CD4-positive, alpha-beta T cell treated with Interleukin-2 at 100 ng/mL for 4 hours (primary cell): ENCODE data around the gene ZNF407.

ENCODE experiments used
- DNase-seq: peaks from one replicate; pipeline ENCODE4 v3.0.0-alpha.2; 2020; ENCODE audit warnings: low spot score

The ZNF407 gene

DNA sequence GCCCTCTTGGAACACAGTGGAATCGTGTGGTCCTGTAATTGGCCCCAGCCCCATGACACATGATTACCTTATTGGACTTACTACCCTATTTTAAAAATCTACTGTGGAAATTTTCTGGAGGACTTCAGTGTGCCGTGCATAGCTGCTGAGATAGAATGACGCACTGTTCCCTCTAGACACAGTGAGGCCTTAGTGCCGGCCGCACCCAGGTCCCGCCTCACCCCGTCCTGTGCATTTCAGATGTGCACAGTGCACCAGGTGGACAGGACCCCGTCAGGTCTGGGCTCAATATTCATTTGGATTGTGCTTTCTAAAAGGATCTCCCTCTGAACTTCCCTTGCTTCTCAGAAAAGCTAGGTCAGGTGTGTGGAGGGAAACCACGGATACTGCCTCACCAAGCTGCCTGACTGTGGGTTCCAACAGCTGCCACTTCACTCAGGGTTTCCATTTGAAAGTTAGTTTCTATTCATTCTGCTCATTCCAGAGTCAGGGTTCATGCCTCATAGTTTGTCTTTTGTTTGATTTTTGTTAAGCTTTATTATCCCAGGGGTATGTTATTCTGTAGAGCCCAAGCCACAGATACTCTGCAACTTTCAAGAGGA, 455.5 kb downstream of the ZNF407 start:
- no peak for DNase-seq

DNA sequence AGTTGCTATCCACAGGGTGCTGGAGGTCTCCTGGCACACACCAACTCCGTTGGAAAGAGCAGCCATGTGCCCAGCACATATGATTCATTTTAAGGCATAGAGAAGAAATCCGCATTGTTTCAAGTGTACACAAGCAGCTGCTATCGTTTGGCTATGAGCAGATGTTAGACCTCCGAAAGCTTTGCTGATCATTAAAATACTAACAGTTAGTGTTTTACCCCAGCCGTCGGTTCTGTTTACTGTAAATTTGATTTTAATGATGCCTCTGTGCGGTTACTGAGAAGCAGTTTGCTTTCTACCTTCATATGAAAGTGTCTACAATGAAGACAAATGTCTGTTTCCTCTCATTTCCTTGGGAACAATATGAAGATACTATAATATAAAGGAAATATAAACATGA, 456.4 kb downstream of the ZNF407 start:
- DNase-seq = no peak

DNA sequence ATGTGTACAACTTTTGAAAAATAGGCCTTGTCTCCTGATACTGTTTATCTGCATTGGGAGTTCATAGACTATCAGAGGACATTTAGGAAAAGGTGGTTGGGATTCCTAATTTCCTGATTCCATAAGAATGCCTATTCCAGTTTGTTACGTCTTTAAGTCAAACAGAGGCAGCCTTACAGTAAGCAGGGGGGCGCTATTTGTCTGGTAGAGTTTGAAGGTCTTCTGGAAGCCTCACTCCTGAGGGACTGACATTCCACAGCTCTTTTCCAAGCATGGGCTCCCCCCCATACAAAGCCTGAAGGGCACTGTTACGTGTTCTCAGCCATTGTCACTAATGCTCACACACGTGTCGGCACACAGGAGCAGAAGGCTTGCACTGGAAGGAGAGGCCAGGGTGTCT, 456.9 kb downstream of the ZNF407 start:
- no peak for DNase-seq

DNA sequence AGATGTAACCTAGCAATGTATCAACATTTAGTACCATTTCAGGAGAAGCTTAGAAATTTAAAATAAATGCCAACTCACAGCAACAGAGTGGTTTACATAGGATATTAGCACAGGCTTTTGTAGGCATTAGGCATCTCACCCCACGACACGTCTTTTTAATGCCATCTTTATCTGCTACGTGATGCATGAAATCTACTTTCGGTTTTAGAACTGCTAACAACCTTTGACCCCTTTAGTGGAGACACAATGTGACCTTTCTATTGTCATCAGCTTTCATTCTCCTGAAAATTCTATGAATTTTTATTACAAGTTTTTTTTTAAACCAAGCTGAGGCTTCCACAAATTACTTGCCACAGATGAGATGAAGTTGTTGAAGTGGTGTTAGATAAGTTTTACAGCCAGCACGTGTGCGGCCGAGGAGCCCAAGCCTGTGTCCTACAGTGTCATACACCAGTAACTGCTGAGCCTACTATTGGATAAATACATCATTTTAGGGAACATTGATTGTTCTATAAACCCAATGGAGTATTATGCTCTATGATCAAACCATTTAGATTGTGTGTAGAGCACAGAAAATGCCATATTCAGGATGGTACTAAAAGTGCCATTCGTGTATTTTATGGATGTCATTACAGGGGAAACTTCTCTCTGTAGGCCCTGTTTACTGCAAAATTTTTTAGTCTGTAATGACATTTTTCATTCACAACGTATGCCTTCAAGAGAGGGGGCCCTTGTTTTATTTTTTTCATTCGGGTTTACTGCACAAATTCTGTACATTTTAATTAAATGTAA, 459.7 kb downstream of the ZNF407 start:
- no peak for DNase-seq

DNA sequence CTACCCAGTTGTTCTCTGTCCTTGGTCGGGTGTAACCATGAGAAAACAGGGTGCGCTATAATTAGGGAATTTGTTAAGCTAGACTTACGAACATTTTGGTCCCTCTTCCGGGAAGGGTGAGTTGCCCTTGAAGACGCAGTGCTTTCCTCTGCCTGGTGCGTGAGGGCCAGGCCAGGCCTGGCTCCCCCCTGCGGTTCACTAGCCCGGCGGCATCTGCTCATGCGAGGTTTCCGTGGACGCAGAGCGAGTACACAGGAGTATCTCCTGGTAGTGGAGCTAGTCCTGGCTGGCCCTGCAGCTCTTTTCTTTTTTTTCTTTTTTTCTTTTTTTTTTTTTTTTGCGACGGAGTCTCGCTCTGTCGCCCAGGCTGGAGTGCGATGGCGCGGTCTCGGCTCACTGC, 462.5 kb downstream of the ZNF407 start:
- no peak for DNase-seq

DNA sequence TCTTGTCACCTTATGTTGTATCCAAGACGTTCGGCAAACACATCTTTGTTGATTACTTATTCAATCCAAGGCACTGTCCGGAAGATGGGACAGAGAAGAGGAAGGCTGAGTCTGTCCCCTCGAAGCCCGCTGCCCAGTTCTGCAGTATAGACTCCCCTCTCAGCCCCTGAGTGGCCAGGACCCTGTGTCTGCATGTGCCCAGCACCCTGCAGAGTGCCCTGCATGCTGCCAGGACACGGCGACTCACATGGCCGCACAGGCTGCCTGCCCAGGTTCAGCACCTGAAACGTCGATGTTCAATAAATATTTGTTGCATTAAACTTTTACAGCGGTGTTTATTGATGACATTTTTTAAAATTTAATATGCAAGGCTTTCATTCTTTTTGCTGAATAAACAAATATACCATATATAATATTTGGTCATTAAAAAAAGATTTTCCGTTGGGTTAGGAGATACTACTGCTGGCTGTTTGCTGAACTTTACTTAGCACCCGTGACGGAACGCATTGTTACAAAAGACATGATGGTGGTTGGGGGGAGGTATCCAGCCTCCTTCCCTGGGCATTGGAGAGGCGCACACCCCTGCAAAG, 464.7 kb downstream of the ZNF407 start:
- no peak for DNase-seq

DNA sequence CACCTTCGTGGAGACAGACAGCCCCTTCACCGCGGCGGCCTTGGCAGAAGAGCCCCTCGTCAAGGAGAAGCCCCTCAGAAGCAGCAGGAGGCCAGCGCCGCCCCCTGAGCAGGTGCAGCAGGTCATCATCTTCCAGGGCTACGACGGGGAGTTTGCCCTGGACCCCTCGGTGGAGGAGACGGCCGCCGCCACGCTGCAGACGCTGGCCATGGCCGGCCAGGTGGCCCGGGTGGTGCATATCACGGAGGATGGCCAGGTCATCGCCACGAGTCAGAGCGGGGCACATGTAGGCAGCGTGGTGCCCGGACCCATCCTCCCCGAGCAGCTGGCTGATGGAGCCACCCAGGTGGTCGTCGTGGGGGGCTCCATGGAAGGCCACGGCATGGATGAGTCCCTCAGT, 465.5 kb downstream of the ZNF407 start:
- no peak for DNase-seq

DNA sequence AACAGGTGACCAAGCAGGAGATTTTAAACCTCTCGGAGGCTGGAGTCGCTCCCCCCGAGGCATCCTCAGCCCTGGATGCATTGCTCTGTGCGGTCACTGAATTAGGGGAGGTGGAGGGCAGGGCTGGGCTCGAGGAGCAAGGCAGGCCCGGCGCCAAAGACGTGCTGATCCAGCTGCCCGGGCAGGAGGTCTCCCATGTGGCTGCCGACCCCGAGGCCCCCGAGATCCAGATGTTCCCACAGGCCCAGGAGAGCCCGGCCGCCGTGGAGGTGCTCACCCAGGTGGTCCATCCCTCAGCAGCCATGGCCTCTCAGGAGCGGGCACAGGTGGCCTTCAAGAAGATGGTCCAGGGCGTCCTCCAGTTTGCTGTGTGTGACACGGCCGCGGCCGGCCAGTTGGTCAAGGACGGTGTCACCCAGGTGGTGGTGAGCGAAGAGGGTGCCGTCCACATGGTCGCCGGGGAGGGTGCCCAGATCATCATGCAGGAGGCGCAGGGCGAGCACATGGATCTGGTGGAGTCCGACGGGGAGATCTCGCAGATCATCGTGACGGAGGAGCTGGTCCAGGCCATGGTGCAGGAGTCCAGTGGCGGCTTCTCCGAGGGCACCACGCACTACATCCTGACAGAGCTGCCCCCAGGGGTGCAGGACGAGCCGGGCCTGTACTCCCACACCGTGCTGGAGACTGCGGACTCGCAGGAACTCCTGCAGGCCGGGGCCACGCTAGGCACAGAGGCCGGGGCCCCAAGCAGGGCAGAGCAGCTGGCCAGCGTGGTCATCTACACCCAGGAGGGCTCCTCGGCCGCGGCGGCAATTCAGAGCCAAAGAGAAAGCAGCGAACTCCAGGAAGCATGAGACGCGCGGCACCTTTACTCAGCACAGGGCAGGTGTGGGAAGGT, 466.2 kb downstream of the ZNF407 start:
- no peak for DNase-seq

DNA sequence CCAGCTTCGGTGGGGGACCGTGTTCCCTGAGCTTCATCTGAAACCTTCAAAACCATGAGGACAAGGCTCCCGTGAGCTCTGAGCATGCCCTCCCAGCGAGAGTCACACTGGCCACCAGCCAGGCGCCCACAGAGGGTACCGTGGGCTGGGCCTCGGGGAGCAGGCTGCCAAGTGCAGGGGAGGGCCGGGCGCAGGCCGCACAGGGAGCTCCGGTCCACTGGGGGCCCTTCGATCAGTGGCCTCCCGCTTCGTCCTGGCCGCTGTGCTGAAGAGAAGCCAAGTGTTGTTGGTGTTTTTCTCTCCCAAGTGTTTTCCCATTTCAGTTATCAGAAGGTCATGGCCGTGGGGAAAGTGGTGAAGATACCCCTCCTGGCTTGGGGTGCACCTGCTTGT, 466.8 kb downstream of the ZNF407 start:
- DNase-seq = no peak

DNA sequence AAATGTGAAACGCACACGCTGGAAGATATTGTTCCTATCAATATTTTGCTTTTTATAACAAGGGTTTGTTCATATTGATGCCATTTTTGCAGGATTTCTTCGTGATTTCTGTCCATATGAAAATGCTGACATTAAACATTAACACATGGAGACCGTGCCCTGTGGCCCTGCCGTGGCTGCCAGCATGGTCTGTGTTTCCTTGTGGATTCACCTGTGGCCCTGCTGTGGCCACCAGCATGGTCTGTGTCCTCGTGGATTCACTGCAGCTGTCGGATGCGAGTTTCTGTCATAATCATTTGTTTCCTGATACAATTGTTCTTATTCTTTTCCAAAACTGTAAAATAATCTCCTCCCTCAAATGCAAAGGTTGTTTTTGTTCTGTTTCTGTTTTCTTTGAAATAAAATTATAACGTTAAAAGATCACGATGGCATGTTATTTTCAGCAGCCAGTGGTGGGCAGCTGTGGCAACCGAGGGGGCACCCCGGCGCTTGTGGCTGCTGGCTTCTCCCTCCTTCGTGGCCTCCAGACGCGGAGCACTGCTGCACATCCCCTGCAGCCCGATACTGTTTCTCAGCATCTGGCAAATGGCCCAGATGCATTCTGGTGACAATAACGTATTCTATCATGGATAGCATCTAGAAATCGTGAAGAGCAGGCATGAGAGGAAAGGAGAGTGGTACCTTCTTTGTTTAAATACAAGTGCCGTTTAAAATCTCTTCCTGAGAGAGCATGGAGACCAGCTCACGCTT, 467.8 kb downstream of the ZNF407 start:
- no peak for DNase-seq

DNA sequence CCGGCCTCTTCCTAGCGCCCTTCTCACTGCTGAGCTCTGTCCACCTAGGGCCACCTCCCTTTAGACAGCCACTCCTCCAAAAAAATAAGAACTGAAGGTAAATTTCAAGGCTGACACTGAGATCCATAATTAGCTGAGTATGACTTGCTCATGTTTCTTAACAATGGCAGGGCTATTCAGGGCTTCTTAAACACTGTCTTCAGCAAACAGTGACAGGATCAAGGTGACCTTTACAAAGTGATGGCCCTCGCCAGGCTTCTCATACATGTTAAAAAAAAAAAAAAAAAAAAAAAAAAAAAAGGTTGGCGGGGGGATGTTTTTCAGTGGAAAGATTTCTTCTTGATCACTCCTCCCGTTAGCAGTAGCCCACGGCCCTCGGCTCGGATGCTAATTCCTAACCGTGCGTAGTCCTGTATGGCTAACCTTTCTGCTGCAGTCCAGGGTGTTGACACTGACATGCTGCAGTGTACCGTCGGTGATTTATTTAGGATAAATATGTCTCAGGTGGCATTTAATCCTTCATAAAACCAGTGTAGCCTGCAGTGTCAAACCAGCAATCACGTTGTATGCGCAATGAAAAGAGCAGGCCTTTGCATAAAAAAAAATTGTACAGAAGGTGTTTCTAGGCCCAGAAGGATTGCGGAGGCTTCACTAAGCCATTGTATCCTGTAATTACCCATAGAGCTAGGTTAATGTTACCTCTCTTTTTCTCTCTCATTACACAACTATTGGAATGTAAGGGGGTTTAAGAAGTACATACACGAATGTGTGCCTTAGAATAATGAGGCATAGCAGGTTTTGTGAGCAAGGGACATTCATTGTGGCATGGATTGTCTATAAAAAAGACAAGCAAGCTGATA, 468.6 kb downstream of the ZNF407 start:
- no peak for DNase-seq

DNA sequence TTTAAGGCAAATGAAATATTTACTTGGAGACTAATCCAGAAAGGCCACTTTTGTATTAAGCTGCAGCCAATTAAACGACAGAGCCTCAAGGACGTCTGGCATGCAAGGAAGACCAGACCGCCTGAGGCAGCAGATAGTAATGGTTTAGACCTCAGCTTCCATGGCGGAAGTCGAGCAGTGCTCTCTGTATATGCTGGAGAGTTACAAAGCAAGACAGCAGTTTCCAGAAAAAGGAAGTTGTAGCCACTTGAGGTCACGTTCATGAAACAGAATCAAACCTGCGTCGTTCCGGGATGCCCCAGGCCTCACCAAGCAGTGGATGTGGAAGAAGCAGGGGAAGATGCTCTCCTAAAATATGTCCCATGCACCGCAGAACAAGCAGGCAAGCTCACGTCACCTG, 469.3 kb downstream of the ZNF407 start:
- no peak for DNase-seq

DNA sequence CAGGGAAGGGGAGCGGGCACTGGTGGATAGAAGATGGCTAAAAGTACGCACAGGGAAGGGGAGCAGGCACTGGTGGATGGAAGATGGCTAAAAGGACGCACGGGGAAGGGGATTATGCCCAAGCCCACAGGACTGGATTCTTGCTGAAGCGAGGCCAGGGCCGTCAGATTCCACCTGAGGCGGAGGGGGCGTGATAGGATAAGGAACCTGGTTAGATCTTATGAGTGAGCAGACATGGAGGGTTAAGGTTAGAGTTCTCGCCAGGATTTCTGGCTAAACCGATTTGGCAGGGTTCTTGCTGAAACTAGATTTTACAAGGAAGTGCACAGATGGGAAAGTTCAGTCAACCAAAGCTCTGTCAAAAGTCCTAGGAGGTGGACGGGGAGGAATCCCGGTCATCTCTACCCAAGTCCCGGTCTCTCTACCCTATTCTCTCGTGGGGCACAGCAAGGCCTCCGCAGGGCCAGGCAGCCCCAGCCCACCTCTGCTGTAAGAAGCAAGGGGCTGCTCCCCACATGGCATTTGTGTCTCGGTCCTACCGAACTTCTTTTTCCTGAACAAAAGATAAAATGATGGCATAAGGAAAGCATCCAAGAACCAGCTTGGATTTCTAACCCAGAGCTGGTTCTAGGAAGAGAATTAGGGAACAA, 470.5 kb downstream of the ZNF407 start:
- no peak for DNase-seq

DNA sequence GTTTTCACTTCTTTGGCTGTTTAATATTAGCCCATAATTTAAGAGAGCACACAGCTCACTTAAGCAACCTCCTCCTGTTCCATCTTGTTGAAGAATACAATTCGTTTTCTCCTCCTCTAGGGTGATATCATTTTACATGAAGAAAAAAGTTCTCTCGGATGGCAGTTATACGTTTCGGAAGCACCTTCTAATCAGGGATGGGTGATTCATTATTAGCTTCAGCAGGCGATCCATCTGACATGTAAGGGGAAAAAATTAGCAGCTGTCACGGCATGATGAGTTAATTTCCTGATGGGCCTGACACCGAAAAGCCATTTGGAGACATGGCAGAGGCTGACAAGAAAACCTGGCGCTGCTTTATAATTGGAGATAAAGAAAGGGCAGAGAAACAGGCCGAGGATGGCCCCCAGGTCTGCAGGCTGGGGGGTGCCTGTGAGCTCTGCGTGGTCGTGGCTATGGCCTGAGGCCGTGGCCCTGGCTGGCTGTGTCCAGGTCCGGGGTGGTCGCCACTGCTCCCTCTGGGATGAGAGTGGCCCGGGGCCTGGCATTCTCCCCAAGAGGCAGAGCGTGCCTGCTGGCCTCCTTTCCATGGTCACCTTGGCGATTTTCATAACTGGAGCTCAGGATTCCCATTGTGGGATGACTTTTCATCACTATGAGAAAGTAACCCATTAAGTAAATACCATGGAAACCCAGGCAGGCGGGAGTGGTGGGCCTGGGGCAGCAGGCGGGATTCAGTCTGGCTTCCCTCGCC, 471.2 kb downstream of the ZNF407 start:
- DNase-seq = no peak

DNA sequence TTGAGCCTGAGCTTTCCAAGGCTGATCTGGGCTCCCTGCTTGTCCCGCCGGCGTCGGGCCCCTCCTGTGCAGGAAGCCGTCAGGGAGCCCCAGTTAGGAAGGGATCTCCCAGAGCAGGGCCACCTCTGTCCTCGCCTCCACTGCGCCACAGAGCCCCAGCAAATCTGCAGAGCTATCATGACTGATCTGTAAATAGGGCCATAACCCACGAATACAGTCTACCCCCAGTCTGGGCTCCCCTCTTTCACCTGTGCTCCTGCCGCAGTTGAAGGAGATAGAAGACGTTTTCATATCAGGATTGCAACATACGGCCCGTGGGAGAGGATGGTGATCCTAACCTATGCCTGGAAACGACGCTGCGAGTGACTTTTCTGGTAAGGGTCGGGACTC, 472.6 kb downstream of the ZNF407 start:
- DNase-seq = no peak

DNA sequence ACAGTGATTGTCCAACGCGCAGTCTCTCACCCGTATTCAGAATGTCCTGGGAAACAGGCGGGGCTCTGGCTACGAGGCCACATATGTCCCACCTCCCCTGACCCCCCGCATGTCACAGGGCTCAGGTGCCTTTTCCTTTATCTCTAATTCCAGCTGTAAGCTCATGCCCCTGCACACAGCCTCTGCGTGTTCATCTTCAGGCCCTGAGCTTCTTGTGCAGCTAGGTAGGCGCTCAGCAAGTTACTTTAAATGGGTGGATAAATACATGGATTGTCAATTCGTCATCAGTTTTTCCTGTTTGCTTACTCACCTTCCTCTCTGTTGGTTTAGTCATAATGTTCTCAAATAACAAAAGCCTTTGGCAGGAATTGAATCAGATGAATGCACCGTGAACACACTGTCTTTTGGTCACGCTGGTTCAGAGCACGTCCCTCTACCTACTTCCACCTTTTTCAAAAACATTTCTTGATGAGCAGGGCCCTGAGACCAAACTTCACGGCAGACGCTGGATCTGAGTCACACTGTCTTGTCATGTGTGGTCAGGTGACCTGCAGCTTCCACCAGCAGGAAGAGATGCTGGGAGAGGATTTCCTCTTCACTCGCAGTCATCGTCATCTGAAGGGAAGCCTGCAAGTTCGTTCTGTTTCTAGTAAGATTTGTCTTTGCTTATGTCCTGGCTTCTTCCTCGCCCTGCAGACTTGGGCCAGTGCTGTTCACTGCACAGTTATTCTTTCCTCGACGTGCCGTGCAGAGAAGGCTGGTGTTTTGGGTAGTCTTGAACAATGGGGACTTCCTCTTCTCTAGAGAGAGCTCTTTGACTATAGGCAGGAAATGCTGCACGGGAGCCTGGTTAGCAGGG, 473.2 kb downstream of the ZNF407 start:
- peak; percentile 90 for DNase-seq

DNA sequence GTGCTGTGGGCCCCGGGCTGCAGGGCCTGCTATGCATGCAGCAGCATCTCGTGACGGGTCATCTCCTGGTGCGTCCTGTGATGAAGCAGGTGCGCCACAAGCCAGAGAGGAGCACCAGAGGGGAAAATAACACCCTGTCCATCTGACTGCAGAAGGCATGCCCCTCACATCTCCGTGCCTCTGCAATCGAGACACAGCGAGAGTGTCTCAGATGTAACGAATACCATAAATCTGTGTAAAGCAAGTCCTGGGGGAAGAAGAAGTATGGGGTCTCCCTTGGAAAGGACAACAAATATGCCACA, 473.8 kb downstream of the ZNF407 start:
- DNase-seq = no peak

DNA sequence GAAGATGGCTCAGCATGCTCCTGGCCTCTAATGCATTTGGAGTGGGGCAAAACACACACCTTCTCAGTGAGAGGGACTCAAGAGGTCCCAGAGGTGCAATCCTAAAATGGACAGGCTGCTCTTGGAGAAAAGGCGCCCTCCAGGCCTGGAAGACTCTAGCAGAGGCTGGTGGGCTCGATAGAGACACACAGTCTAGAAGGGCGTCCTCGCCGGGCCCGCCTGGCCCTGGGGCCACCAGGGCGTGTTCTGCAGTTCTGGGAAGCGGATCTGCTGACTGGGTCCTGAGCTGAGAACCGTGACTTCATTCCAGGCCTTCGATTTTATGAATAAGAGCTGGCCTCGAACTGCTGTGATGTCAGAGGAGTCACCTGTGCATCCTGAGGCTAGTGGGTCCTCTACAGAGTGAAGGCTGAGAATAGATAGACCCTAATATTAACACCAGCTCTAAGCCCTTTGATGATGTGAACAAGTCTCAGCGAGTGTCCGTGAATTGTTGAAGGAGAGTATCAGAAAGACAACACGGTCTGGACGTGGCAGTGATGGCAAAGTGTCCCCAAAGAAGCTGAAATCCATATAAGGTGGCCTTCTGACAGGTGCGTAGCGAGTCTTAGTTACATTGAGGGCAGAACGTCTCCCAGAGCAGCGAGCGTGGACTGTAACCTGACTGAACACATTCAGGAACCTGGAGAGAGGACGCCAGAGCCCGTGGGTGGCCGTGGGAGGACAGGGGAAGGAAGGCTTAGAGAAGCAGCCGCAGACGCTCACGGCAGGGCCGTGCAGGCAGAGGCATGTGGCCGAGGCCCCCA, 474.4 kb downstream of the ZNF407 start:
- no peak for DNase-seq
